ENCODE measurements around the gene ZNHIT1.

Gene ZNHIT1

DNA sequence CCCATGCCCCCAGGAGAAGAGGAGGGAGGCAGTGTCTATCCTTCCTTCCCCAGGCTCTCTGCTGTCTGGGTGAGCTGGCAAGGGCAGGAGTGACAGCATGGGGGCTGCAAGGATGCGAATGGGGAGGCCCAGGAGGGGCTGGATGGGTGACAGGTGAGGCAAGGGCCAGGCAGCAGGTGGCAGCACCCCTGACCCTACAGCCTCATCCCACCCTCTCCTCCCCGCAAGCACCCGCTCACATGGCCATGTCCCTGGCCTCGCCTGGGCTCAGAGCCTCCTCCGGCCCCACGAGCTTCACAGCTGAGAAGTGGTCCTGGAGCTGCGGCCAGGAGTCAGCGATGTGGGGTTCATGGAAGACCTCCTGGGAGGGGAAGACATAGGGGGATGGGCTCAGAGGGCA, 6.0 kb upstream of the ZNHIT1 start:
- no peaks in the 10 kb centered on the region for H3K27me3 ChIP-seq

DNA sequence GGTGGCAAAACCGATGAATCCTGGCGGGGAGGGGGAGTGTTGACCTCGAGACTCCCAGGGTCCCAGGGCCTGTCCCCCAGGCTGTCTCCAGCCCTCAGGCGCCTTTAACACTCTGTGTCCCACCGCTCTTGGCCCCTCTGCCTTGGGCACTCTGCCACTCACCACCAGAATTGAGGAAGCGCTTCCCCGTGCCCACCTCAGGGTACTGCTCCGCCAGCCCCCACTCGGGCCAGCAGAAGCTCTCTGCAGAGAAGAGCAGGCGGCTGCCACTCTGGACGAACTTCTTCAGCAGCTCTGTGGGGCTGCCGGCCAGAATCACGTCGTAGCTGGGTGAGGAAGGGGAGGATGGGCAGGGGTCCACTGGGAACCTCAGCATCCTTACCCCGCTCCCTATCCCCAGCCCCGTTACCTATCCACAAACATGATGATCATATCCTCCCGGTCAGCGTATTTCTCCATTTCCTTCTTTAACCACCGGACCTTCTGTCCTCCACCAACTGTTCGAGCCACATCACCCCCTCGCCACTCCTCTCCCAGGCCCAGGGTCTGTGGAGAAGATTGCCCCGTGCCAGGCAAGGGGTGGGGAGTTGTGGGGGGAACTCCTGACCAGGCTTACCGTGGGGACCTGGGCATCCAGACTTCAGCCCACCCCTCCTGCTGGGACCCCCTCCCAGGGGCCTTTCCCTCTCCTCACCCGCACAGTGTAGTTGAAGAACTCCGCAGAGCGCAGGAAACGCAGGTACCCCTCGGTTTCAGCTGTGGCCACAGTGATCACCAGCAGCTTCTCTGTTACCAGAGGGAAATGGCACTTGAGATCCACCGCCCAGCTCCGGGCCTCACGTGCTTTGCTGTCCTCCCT, 1.7 kb upstream of the ZNHIT1 start:
- no peak for DNase-seq
- Histone ChIP-seq H3K4me3 (ENCODE audit: low read depth, low read length) (peak overlapping the region; percentile 85), H3K9me3 (no peaks in the 10 kb centered on the region), H3K4me1 (peaks cover 3% of the 10 kb centered on the region; the same call in 1 of the 2 replicates), H3K27me3 (no peaks in the 10 kb centered on the region), H3K36me3 (peaks cover 14% of the 10 kb centered on the region)
- TF ChIP-seq, protein P1, sequence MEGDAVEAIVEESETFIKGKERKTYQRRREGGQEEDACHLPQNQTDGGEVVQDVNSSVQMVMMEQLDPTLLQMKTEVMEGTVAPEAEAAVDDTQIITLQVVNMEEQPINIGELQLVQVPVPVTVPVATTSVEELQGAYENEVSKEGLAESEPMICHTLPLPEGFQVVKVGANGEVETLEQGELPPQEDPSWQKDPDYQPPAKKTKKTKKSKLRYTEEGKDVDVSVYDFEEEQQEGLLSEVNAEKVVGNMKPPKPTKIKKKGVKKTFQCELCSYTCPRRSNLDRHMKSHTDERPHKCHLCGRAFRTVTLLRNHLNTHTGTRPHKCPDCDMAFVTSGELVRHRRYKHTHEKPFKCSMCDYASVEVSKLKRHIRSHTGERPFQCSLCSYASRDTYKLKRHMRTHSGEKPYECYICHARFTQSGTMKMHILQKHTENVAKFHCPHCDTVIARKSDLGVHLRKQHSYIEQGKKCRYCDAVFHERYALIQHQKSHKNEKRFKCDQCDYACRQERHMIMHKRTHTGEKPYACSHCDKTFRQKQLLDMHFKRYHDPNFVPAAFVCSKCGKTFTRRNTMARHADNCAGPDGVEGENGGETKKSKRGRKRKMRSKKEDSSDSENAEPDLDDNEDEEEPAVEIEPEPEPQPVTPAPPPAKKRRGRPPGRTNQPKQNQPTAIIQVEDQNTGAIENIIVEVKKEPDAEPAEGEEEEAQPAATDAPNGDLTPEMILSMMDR (IDR thresholded peaks at IDR 0.05; ENCODE audit: low read depth, low read length), result no peak

More for the DNA sequence above, 6.0 kb upstream of the ZNHIT1 start:
- H3K4me1 ChIP-seq, result peaks cover 3% of the 10 kb centered on the region; the same call in 1 of the 2 replicates
- DNase-seq, result no peak
- TF ChIP-seq, protein P1 (IDR thresholded peaks at IDR 0.05; ENCODE audit: low read depth, low read length), result no peak
- no peak overlapping the region for H3K4me3 ChIP-seq (ENCODE audit: low read depth, low read length)
- H3K36me3 ChIP-seq, result peaks cover 21% of the 10 kb centered on the region
- H3K9me3 ChIP-seq, result no peaks in the 10 kb centered on the region

DNA sequence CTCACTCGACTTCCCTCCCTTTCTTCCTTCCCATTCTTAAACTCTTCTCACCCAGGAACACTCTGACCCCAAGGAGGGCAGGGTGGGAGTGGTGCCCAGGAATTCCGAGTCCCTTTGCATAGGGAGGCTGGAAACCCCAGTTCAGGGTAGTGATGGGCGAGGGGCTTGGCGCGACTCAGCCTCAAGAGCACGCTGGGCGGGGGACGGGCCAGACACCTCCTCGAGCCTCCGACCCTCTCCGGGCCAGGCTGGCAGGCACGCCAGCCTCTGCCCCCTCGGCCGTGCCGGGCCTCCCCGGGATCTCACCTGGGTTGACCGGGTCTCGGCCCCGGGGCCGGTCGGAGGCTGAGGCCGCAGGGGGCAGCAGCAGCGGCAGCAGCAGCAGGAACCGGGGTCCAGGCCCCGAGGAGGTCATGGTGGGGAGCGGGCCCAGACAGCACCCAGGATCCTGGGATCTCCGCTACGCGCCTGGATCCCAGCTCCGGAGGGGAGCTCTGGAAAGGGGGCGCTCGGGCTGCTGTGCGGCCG, 1.0 kb upstream of the ZNHIT1 start:
- TF ChIP-seq, protein P1 (IDR thresholded peaks at IDR 0.05; ENCODE audit: low read depth, low read length), result peak; percentile 19; the same call in 1 of the 2 replicates
- Histone ChIP-seq H3K4me1 (peaks cover 3% of the 10 kb centered on the region; the same call in 1 of the 2 replicates), H3K4me3 (ENCODE audit: low read depth, low read length) (peak overlapping the region; percentile 85), H3K27me3 (no peaks in the 10 kb centered on the region), H3K9me3 (no peaks in the 10 kb centered on the region), H3K36me3 (peaks cover 11% of the 10 kb centered on the region; the same call in 1 of the 2 replicates)
- DNase-seq, result no peak

DNA sequence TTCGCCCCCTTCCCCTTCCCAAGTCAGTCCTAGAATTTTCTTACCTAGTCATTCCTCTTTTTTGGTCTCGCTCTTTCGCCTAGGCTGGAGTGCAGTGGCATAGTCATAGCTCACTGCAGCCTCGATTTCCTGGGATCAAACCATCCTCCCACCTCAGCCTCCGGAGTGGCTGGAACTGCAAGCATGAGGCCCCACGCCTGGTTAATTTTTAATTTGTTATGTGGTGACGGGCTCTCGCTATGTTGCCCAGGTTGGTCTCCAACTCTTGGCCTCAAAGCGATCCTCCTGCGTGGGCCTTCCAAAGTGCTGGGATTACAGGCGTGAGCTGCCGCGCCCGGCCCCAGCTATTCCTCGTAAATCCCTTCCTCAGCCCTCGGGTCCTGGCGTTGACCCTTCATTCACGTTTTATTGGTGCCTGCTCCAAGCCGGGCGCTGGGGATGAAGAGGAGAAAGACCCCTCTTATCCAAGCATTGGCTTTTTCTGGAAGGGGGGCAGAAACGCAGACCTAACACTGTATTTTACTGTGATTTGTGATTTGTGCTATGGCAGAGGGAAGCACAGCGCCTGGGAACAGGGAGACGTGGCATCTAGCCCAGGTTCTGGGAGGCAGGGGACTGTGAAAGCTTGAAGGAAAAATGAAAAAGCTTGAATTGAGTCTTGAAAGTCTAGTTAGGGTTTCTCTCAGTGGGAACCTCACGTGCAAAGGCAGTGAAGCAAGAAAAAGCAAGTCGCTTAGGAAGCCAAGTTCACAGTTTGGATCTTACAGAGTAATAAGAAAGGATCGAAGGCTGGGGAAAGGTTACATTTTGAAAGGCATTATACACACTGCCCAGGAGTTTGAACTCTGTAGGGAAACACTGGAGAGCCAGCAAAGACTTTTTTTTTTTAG, 516 bp downstream of the ZNHIT1 start:
- Histone ChIP-seq H3K4me3 (ENCODE audit: low read depth, low read length) (peak overlapping the region; percentile 85), H3K27me3 (no peaks in the 10 kb centered on the region), H3K9me3 (no peaks in the 10 kb centered on the region), H3K4me1 (peaks cover 3% of the 10 kb centered on the region; the same call in 1 of the 2 replicates), H3K36me3 (peaks cover 20% of the 10 kb centered on the region)
- DNase-seq, result no peak
- TF ChIP-seq, protein P1 (IDR thresholded peaks at IDR 0.05; ENCODE audit: low read depth, low read length), result no peak

DNA sequence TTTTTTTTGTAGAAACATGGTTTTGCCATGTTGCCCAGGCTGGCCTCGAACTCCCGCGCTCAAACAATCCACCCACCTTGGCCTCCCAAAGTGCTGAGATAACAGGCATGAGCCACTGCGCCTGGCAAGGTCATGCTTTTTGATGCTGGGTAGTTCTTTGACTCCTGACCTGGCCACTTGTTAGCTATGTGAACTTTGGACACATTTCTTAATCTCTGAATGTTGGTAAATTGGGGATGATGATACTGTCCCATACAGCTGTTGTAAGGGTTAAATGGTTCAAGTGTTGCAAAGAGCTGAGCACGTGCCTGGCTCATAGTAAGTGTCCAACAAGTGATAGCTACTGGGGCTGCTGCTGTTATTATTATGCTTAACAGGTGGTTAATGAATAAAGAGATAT, 2.3 kb downstream of the ZNHIT1 start:
- no peaks in the 10 kb centered on the region for H3K9me3 ChIP-seq
- H3K27me3 ChIP-seq, result no peaks in the 10 kb centered on the region
- no peaks in the 10 kb centered on the region for H3K4me1 ChIP-seq
- no peak overlapping the region for H3K4me3 ChIP-seq (ENCODE audit: low read depth, low read length)
- TF ChIP-seq, protein P1 (IDR thresholded peaks at IDR 0.05; ENCODE audit: low read depth, low read length), result no peak
- peaks cover 25% of the 10 kb centered on the region for H3K36me3 ChIP-seq
- DNase-seq, result no peak
